HepG2 (cell line): Measurements from ENCODE around the gene UNG. TPM values are rescaled to one million over a fixed set of nuclear protein-coding genes. Genes with fewer than 3 reads are reported as not detected.

Experiments
- CAMTA2 ChIP-seq: sonication (generic); formaldehyde crosslinking; IDR thresholded peaks from 2 replicates; pipeline ENCODE4 v1.4.0; 2020; ENCODE audit warnings: mild to moderate bottlenecking, missing genetic modification reagents, borderline replicate concordance
- CREB1 ChIP-seq, 2 experiments: fragments of 450-650 bp in 1 of 2; IDR thresholded peaks; 2 replicates each; pipeline ENCODE4 v1.6.1; 2016 to 2017; ENCODE audit warnings: control low read depth in 1 of 2, mild to moderate bottlenecking in 1 of 2, missing compliant biosample characterization in 1 of 2, missing genetic modification characterization in 1 of 2
- EZH2 ChIP-seq: conservative IDR thresholded peaks from 2 replicates; pipeline ENCODE4 v1.6.1; 2012; ENCODE audit warnings: mild to moderate bottlenecking, low read depth, low read length, moderate library complexity
- GFI1 ChIP-seq: sonication (generic); formaldehyde crosslinking; IDR thresholded peaks from 2 replicates; pipeline ENCODE4 v1.5.0; 2020; ENCODE audit warnings: missing genetic modification reagents, mild to moderate bottlenecking, borderline replicate concordance
- HDAC2 ChIP-seq: sonication (generic); formaldehyde crosslinking; IDR thresholded peaks from 2 replicates; pipeline ENCODE4 v1.4.0; 2020; ENCODE audit warnings: missing genetic modification reagents
- HIVEP1 ChIP-seq: sonication (generic); formaldehyde crosslinking; IDR thresholded peaks from 2 replicates; pipeline ENCODE4 v1.4.0; 2020; ENCODE audit warnings: mild to moderate bottlenecking, missing genetic modification reagents
- HOXA3 ChIP-seq: sonication (generic); formaldehyde crosslinking; IDR thresholded peaks from 2 replicates; pipeline ENCODE4 v1.5.0; 2020; ENCODE audit warnings: missing genetic modification reagents
- HOXA5 ChIP-seq: sonication (generic); formaldehyde crosslinking; IDR thresholded peaks from 2 replicates; pipeline ENCODE4 v1.4.0; 2020; ENCODE audit warnings: missing genetic modification reagents
- IKZF1 ChIP-seq: fragments of 450-650 bp; IDR thresholded peaks from 2 replicates; pipeline ENCODE4 v1.7.1; 2016
- IKZF5 ChIP-seq: IDR thresholded peaks from 2 replicates; pipeline ENCODE4 v1.6.1; 2018; ENCODE audit warnings: missing genetic modification reagents, mild to moderate bottlenecking, missing compliant biosample characterization
- MXD1 ChIP-seq: sonication (generic); formaldehyde crosslinking; IDR thresholded peaks from 2 replicates; pipeline ENCODE4 v1.4.0; 2020; ENCODE audit warnings: mild to moderate bottlenecking, missing genetic modification reagents
- NCOA2 ChIP-seq: sonication (generic); formaldehyde crosslinking; IDR thresholded peaks from 2 replicates; pipeline ENCODE4 v1.8.0; 2022; ENCODE audit warnings: inconsistent platforms
- NFYC ChIP-seq: IDR thresholded peaks from 2 replicates; pipeline ENCODE4 v1.6.1; 2016; ENCODE audit warnings: missing genetic modification reagents, missing compliant biosample characterization
- PLRG1 ChIP-seq: fragments of 450-650 bp; conservative IDR thresholded peaks from 2 replicates; pipeline ENCODE4 v1.6.1; 2016
- POLR2G ChIP-seq: fragments of 200-400 bp; formaldehyde crosslinking; IDR thresholded peaks from 2 replicates; pipeline ENCODE4 v1.6.1; 2018; ENCODE audit warnings: mild to moderate bottlenecking, low read depth, low read length, moderate library complexity
- RFX5 ChIP-seq: IDR thresholded peaks from 2 replicates; pipeline ENCODE4 v1.6.1; 2011; ENCODE audit warnings: low read depth, low read length, improper control_type of control experiment
- SAFB2 ChIP-seq: sonication (generic); formaldehyde crosslinking; IDR thresholded peaks from 2 replicates; pipeline ENCODE4 v1.5.1; 2020; ENCODE audit warnings: missing genetic modification reagents, low read depth, mild to moderate bottlenecking, borderline replicate concordance
- SIX1 ChIP-seq: sonication (generic); formaldehyde crosslinking; IDR thresholded peaks from 2 replicates; pipeline ENCODE4 v1.4.0; 2020; ENCODE audit warnings: missing genetic modification reagents, borderline replicate concordance
- SNAPC2 ChIP-seq: sonication (generic); formaldehyde crosslinking; IDR thresholded peaks from 2 replicates; pipeline ENCODE4 v1.8.1; 2022; ENCODE audit warnings: mild to moderate bottlenecking, missing genetic modification reagents
- SP4 ChIP-seq: sonication (generic); formaldehyde crosslinking; IDR thresholded peaks from 2 replicates; pipeline ENCODE4 v1.8.1; 2023; ENCODE audit warnings: mild to moderate bottlenecking, missing genetic modification reagents
- TAF15 ChIP-seq: fragments of 200-400 bp; formaldehyde crosslinking; IDR thresholded peaks from one replicate; pipeline ENCODE4 v1.6.1; 2018; ENCODE audit warnings: mild to moderate bottlenecking, low read depth, low read length; ENCODE audit not compliant: poor library complexity, severe bottlenecking
- TEAD2 ChIP-seq: sonication (generic); formaldehyde crosslinking; IDR thresholded peaks from 2 replicates; pipeline ENCODE4 v1.9.0; 2021; ENCODE audit warnings: missing genetic modification reagents
- ZBTB1 ChIP-seq: sonication (generic); formaldehyde crosslinking; IDR thresholded peaks from 2 replicates; pipeline ENCODE4 v1.4.0; 2020; ENCODE audit warnings: missing genetic modification reagents, borderline replicate concordance
- ZNF124 ChIP-seq: sonication (generic); formaldehyde crosslinking; IDR thresholded peaks from 2 replicates; pipeline ENCODE4 v1.4.0; 2020; ENCODE audit warnings: missing genetic modification reagents
- ZNF543 ChIP-seq: sonication (generic); formaldehyde crosslinking; IDR thresholded peaks from 2 replicates; pipeline ENCODE4 v1.4.0; 2020; ENCODE audit warnings: mild to moderate bottlenecking, missing genetic modification reagents
- ZNF615 ChIP-seq: sonication (generic); formaldehyde crosslinking; IDR thresholded peaks from 2 replicates; pipeline ENCODE4 v1.5.0; 2020; ENCODE audit warnings: mild to moderate bottlenecking, missing genetic modification reagents, borderline replicate concordance
- ZNF644 ChIP-seq: IDR thresholded peaks from 2 replicates; pipeline ENCODE4 v1.6.1; 2016; ENCODE audit warnings: low read depth
- ZNF678 ChIP-seq: sonication (generic); formaldehyde crosslinking; IDR thresholded peaks from 2 replicates; pipeline ENCODE4 v1.4.0; 2020; ENCODE audit warnings: mild to moderate bottlenecking, missing genetic modification reagents
- ZNF703 ChIP-seq: sonication (generic); formaldehyde crosslinking; IDR thresholded peaks from 2 replicates; pipeline ENCODE4 v1.5.1; 2020; ENCODE audit warnings: missing genetic modification reagents, mild to moderate bottlenecking, moderate library complexity, borderline replicate concordance
- ZNF75D ChIP-seq: sonication (generic); formaldehyde crosslinking; IDR thresholded peaks from 2 replicates; pipeline ENCODE4 v1.8.1; 2023; ENCODE audit warnings: missing genetic modification reagents, mild to moderate bottlenecking, borderline replicate concordance
- ZNF768 ChIP-seq: sonication (generic); formaldehyde crosslinking; IDR thresholded peaks from 2 replicates; pipeline ENCODE4 v1.4.0; 2020; ENCODE audit warnings: missing genetic modification reagents
- ZNF782 ChIP-seq: sonication (generic); formaldehyde crosslinking; IDR thresholded peaks from 2 replicates; pipeline ENCODE4 v1.4.0; 2020; ENCODE audit warnings: missing genetic modification reagents, mild to moderate bottlenecking, borderline replicate concordance
- ZNF841 ChIP-seq: sonication (generic); formaldehyde crosslinking; IDR thresholded peaks from 2 replicates; pipeline ENCODE4 v1.8.1; 2023; ENCODE audit warnings: missing genetic modification reagents, borderline replicate concordance
- ZSCAN29 ChIP-seq: sonication (generic); formaldehyde crosslinking; conservative IDR thresholded peaks from 2 replicates; pipeline ENCODE4 v1.4.0; 2020; ENCODE audit warnings: mild to moderate bottlenecking, missing genetic modification reagents
- polyA plus RNA-seq, 8 experiments: library from polyadenylated mRNA; depleted of rRNA in 3 of 8; stranded (reverse) in 7 of 8; unstranded in 1 of 8; fragments of >200 nt; fragmentation: Illumina TruSeq in 4 of 8; extraction: Trizol in 4 of 8; gene quantifications; 2 replicates each; pipeline versions ENCODE4 v1.2.1 to v1.2.3, GENCODE V29; 2011 to 2016; ENCODE audit warnings: low read depth in 4 of 8, missing spikeins in 1 of 8, mixed read lengths in 1 of 8; ENCODE audit not compliant: insufficient read depth in 1 of 8
- total RNA-seq, 5 experiments: library from RNA; depleted of rRNA; stranded (reverse); fragments of >200 nt; fragmentation: Illumina TruSeq; extraction: Trizol; gene quantifications; 2 replicates each; pipeline ENCODE4 v1.2.3, GENCODE V29; 2016; ENCODE audit warnings: low read depth in 1 of 5

The UNG gene
- total and polyA plus RNA-seq, 2 of the 13 experiments (the other 11 are each of a cell fraction or from before 2014, with no cell fraction given), result 23.3 to 114 TPM

GRCh38 chr12:109053382-109054123 lies 43.8 kb upstream of the UNG start (continued):
- TF ChIP-seq CREB1 (IDR thresholded peaks at IDR 0.05) (no peak), CREB1 (CRISPR knock-in tag; IDR thresholded peaks at IDR 0.05) (peak; percentile 48; the same call in 1 of the 2 replicates), TAF15 (no peak), SIX1 (CRISPR knock-in tag) (no peak), ZSCAN29 (CRISPR knock-in tag) (no peak), CAMTA2 (no peak), ZNF841 (CRISPR knock-in tag) (no peak), POLR2G (0 out of 2 replicates have a peak, but pooled peaks have one; percentile 41), IKZF1 (no peak), SP4 (CRISPR knock-in tag) (no peak), HIVEP1 (0 out of 2 replicates have a peak, but pooled peaks have one; percentile 35), SNAPC2 (CRISPR knock-in tag) (no peak), NFYC (CRISPR knock-in tag) (no peak), EZH2 (no peak), ZNF768 (CRISPR knock-in tag) (no peak), TEAD2 (CRISPR knock-in tag) (no peak), ZBTB1 (no peak), MXD1 (CRISPR knock-in tag) (no peak), ZNF644 (CRISPR knock-in tag) (no peak), IKZF5 (no peak), RFX5 (no peak), HDAC2 (CRISPR knock-in tag) (no peak), ZNF678 (CRISPR knock-in tag) (no peak), PLRG1 (no peak), ZNF75D (no peak), HOXA5 (CRISPR knock-in tag) (no peak), ZNF543 (no peak), ZNF124 (no peak), SAFB2 (CRISPR knock-in tag) (no peak), NCOA2 (CRISPR knock-in tag) (no peak), HOXA3 (CRISPR knock-in tag) (peak; percentile 55), ZNF782 (no peak), ZNF615 (CRISPR knock-in tag) (no peak), ZNF703 (no peak), GFI1 (CRISPR knock-in tag) (no peak)
